Smooth muscle cell (in vitro differentiated cells): ENCODE results near the gene PLAA. TPM values are rescaled to one million over a fixed set of nuclear protein-coding genes. Genes with fewer than 3 reads are reported as not detected.

Experiments
- DNase-seq: peaks from one replicate; lab custom pipeline; 2025; ENCODE audit not compliant: unreplicated experiment; lab: John Stamatoyannopoulos, UW
- H2AFZ ChIP-seq: fragments of 200-600 bp; sonication (generic); 2 replicates; pipeline ENCODE4 v1.6.0; 2016; ENCODE audit warnings: antibody characterized with exemption, low read depth, mild to moderate bottlenecking
- H3F3A ChIP-seq: fragments of 200-600 bp; sonication (generic); 2 replicates; pipeline ENCODE4 v1.6.0; 2017; ENCODE audit warnings: antibody characterized with exemption, low read depth
- H3K27ac ChIP-seq: fragments of 200-600 bp; sonication (generic); 2 replicates; pipeline ENCODE4 v1.5.1; 2016; ENCODE audit warnings: low read depth, mild to moderate bottlenecking
- H3K27me3 ChIP-seq: fragments of 200-600 bp; sonication (generic); 2 replicates; pipeline ENCODE4 v1.6.1; 2016; ENCODE audit warnings: low read depth, mild to moderate bottlenecking
- H3K36me3 ChIP-seq: fragments of 200-600 bp; sonication (generic); 2 replicates; pipeline ENCODE4 v1.5.1; 2016; ENCODE audit warnings: low read depth
- H3K4me1 ChIP-seq: fragments of 200-600 bp; sonication (generic); 2 replicates; pipeline ENCODE4 v1.5.1; 2016; ENCODE audit warnings: low read depth
- H3K4me2 ChIP-seq: fragments of 200-600 bp; sonication (generic); 2 replicates; pipeline ENCODE4 v1.6.0; 2016; ENCODE audit warnings: mild to moderate bottlenecking
- H3K4me3 ChIP-seq: fragments of 200-600 bp; sonication (generic); 2 replicates; pipeline ENCODE4 v1.5.1; 2016; ENCODE audit warnings: mild to moderate bottlenecking
- H3K79me2 ChIP-seq: fragments of 200-600 bp; sonication (generic); 2 replicates; pipeline ENCODE4 v1.6.0; 2016; ENCODE audit warnings: low read depth, mild to moderate bottlenecking
- H3K9ac ChIP-seq: fragments of 200-600 bp; sonication (generic); 2 replicates; pipeline ENCODE4 v1.6.0; 2016; ENCODE audit warnings: low read depth
- H3K9me3 ChIP-seq: fragments of 200-600 bp; sonication (generic); replicated peaks from 2 replicates; pipeline ENCODE4 v1.5.1; 2016; ENCODE audit warnings: low read depth
- H4K20me1 ChIP-seq: fragments of 200-600 bp; sonication (generic); 2 replicates; pipeline ENCODE4 v1.6.0; 2016; ENCODE audit warnings: low read depth
- WGBS: methylation state at CpG from one replicate; pipeline ENCODE4 v1.1.7; 2016; ENCODE audit warnings: low lambda C conversion rate; 5-methylcytosine and 5-hydroxymethylcytosine counted together
- polyA plus RNA-seq: library from polyadenylated mRNA; unstranded; fragments of >200 nt; fragmentation: Nextera tagmentation; extraction: Ambion mirVana; gene quantifications from 2 replicates; pipeline ENCODE4 v1.2.1, GENCODE V29; 2016
- total RNA-seq: library from RNA; depleted of rRNA; stranded (reverse); fragments of >200 nt; gene quantifications from 2 replicates; pipeline ENCODE4 v1.2.3, GENCODE V29; 2014
- TF ChIP-seq, protein P1 (sequence below): fragments of 200-600 bp; sonication (generic); IDR thresholded peaks from 2 replicates; pipeline ENCODE4 v1.5.1; 2017; ENCODE audit warnings: borderline replicate concordance, mild to moderate bottlenecking, antibody characterized with exemption; ENCODE audit not compliant: insufficient read depth, poor library complexity, severe bottlenecking

The PLAA gene
- total and polyA plus RNA-seq, 2 experiments from 2014 or later: 30.3 to 32.3 TPM

GRCh38 chr9:26954050-26954508, 7.0 kb upstream of the PLAA start:
- Histone ChIP-seq H3K4me1 (peaks cover 14% of the 10 kb centered on the region), H4K20me1 (no peaks in the 10 kb centered on the region), H3K36me3 (no peaks in the 10 kb centered on the region), H3K9ac (no peak overlapping the region), H3K9me3 (no peaks in the 10 kb centered on the region), H3K4me2 (no peak overlapping the region), H3K27me3 (no peaks in the 10 kb centered on the region), H3K27ac (no peak overlapping the region), H3F3A (peaks cover 4% of the 10 kb centered on the region), H3K4me3 (no peak overlapping the region), H2AFZ (peak overlapping the region; percentile 5), H3K79me2 (peaks cover 12% of the 10 kb centered on the region)
- DNase-seq: no peak
- WGBS: 80% methylated on average over 3 of the region's 3 CpGs
- TF ChIP-seq, protein P1, sequence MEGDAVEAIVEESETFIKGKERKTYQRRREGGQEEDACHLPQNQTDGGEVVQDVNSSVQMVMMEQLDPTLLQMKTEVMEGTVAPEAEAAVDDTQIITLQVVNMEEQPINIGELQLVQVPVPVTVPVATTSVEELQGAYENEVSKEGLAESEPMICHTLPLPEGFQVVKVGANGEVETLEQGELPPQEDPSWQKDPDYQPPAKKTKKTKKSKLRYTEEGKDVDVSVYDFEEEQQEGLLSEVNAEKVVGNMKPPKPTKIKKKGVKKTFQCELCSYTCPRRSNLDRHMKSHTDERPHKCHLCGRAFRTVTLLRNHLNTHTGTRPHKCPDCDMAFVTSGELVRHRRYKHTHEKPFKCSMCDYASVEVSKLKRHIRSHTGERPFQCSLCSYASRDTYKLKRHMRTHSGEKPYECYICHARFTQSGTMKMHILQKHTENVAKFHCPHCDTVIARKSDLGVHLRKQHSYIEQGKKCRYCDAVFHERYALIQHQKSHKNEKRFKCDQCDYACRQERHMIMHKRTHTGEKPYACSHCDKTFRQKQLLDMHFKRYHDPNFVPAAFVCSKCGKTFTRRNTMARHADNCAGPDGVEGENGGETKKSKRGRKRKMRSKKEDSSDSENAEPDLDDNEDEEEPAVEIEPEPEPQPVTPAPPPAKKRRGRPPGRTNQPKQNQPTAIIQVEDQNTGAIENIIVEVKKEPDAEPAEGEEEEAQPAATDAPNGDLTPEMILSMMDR: no peak

DNA sequence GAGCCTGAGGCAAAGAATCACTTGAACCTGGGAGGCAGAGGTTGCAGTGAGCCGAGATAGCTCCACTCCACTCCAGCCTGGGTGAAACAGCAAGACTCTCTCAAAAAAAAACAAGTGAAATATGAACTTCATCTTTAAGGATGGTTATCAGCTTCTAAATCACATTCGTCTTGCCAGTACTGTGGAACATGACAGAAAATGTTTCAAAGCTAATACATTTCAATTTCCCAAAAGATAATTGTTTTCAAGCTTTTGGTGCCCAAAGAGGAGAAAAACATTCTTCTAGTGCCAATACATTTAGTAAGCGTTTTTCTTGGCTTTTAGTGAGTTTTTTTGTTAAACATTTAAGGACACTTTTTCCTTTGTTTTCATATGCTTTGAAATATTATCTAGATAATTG, 4.8 kb upstream of the PLAA start:
- Histone ChIP-seq H3K36me3 (no peaks in the 10 kb centered on the region), H4K20me1 (no peaks in the 10 kb centered on the region), H2AFZ (no peak overlapping the region), H3K79me2 (peaks cover 4% of the 10 kb centered on the region), H3F3A (peaks cover 4% of the 10 kb centered on the region), H3K9ac (no peak overlapping the region), H3K4me3 (no peak overlapping the region), H3K27ac (no peak overlapping the region), H3K27me3 (no peaks in the 10 kb centered on the region), H3K4me2 (no peak overlapping the region), H3K4me1 (peaks cover 11% of the 10 kb centered on the region), H3K9me3 (no peaks in the 10 kb centered on the region)
- TF ChIP-seq, protein P1: no peak
- no peak for DNase-seq
- 88% methylated on average over 3 of the region's 3 CpGs for WGBS

DNA sequence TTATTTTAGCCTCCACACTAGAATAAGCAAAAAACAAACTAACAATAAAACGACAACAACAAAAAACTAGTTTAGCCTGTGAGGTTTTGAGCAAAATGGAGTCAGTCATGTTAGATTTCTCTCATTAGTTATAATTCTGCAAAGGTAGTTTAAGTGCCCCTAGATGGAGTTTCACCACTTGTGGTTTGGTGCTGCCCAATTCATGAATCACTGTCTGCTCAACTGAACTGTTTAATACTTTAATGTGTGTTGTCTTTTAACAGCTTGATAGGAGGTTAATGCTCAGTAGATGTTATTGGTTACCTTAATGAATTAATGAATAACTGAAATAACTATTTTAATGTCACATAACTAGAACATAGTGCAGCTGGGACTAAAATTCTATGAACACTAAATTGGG, 3.5 kb upstream of the PLAA start:
- Histone ChIP-seq H3K27ac (no peak overlapping the region), H3K27me3 (no peaks in the 10 kb centered on the region), H3K4me2 (no peak overlapping the region), H3K36me3 (no peaks in the 10 kb centered on the region), H3K9ac (no peak overlapping the region), H2AFZ (no peak overlapping the region), H3K4me1 (peaks cover 15% of the 10 kb centered on the region), H3F3A (peaks cover 4% of the 10 kb centered on the region), H3K4me3 (no peak overlapping the region), H3K9me3 (no peaks in the 10 kb centered on the region), H4K20me1 (peaks cover under 1% of the 10 kb centered on the region), H3K79me2 (peaks cover 15% of the 10 kb centered on the region)
- WGBS: 100% methylated on average over 1 of the region's 1 CpG
- TF ChIP-seq, protein P1: no peak
- DNase-seq: no peak

DNA sequence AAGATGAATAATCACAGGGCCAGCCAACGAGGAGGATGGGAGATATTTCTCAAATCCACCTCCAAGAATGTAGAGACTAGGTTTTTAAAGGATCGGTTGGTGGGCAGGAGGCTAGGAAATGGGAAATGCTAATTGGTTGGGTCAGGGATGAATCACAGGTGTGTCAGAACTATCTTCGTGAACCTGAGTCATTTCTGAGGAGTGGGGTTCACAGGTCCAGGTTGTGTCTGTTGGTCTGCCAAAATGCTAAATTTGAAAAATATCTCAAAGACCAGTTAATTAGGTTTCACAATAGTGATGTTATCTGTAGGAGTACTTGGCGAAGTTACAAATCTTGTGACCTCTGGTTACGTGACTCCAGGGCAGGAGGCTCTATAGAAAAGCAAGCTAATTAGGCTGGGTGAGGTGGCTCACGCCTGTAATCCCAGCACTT, 2.6 kb upstream of the PLAA start:
- Histone ChIP-seq H3K27me3 (no peaks in the 10 kb centered on the region), H3K4me2 (no peak overlapping the region), H3K9ac (no peak overlapping the region), H3K79me2 (peaks cover 23% of the 10 kb centered on the region), H3K27ac (no peak overlapping the region), H2AFZ (no peak overlapping the region), H3K4me3 (no peak overlapping the region), H3K9me3 (no peaks in the 10 kb centered on the region), H3K4me1 (peaks cover 17% of the 10 kb centered on the region), H3K36me3 (no peaks in the 10 kb centered on the region), H3F3A (no peaks in the 10 kb centered on the region), H4K20me1 (peaks cover 7% of the 10 kb centered on the region)
- WGBS: 73% methylated on average over 6 of the region's 6 CpGs
- no peak for DNase-seq
- TF ChIP-seq, protein P1: no peak
